GM10847 (cell line): Measurements from ENCODE around the gene ZNF219.
A peak's percentile ranks its signal among the peaks of the same experiment; 100 is the strongest.

Experiments used
- POLR2A ChIP-seq: IDR thresholded peaks from 2 replicates; pipeline ENCODE4 v1.6.1; 2011; ENCODE audit not compliant: insufficient read length; ENCODE audit errors: extremely low read depth

ZNF219 gene

DNA sequence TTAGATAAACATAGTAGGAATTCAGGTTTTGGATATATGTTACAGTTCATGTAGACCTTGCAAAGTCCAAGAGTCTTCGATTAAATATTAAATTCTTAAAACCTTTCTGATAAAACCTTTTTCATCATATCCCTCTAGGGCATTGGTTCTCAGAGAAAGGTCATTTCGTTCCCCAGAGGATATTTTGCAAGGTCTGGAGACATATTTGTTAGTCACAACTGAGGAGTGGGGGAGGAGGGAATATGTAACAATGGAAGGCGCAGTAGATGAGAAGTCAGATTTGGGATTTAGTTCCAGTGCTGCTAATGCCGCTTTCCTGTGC lies 7.7 kb upstream of the ZNF219 start:
- TF ChIP-seq POLR2A: no peak

DNA sequence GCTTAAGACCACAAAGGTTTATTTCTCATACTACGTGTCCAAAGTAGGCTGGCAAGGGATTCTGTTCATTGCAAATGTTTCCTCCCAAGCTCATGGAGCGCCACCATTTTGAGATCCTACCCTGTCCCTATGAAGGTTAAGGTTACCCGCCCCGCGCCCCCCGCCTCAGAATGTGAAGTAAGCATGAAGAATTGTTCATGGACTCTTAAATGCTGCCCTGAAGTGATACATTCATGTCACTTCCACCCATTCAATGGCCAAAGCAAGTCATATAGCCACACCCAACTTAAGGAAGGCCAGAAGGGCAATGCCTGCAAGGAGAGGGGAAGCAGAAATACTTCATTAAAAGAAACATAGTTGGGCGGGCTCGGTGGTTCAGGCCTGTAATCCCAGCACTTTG lies 6.6 kb upstream of the ZNF219 start:
- TF ChIP-seq POLR2A: no peak

DNA sequence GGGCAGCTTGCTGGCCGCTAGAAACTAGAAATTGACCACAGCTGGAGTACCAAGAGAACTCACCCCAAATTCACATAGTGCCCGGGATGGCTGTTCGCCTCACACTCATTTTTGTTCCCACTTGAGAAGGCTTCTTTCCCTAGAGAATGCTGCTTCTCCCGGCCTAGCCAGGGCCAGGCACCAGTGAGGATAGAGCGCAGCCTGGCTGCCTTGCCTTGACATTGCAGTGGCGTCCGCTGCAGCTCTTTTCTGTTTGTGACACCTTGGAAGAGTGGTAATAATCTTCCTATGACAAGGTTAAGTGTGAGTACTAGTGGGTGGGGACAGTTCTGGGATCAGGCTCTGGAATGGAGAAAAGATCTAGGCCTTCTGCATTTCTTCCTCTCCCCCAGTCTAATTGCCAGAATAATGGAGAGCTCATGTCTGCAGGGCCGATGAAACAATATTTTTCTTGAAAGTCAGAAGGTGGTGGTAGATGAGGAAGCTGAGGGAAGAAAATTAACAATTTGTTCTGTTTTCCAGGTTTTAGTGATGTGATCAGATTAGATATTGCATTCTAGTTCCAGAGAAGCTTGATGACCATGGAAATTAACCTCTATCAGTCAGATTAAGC lies 6.1 kb upstream of the ZNF219 start:
- TF ChIP-seq POLR2A: no peak

GRCh38 chr14:21103710-21104447 lies 5.4 kb upstream of the ZNF219 start:
- peak; percentile 89 for TF ChIP-seq POLR2A

DNA sequence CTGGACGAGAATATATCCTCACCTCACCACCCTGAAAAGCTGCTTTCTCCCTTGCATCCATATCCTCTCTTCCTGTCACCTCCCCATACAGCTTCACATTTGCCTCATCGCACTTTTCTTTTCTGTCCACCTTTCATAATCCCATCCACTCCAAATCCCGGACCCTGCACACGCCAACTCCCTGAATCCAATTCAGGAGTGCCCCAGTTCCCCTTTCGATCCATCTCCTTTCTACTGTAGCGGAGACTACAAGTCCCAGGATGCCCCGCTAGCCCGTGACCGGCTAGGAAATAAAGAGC lies 4.9 kb upstream of the ZNF219 start:
- no peak for TF ChIP-seq POLR2A

DNA sequence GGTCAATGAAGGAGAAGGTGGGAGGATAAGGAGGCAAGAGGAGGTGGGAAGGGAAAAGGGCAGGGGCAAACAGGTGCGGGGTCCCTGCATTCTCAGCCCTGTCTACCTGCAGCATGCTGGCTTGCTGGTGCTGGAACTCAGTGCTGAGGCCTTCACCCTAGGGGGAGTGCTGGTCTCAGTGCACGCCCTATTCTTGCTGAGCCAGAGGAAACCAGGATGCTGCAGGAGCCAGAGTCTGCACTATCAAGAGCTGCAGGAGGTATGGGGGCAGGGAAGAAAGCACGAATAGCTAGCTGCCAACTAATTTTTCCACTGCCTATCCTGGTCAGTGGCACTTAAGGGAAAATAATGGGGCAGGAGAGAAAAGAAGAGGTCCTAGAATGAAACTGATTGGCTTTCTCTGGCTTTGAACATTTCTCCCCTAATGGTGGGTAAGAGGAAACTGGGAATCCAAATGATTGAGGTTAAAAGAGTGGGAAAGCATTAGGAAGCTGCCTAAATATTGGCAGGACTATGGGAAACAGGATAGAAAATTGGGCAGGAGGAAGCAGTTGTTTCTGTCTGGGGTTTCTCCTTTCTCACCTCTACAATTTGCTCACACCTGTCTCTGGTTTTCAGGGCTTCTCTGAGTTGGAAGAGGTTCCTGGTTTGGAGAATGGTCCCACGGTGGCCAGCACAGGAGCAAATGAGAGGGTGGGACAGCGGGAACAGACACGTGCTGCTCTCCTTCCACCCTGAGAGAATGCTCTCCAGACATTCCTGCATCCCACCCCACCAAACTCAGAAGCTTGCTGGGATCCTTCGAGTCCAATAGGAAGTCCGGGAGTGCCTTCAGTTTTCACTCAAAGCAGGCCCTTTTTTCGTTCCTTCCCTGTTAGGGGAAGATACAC lies 4.3 kb upstream of the ZNF219 start:
- no peak for TF ChIP-seq POLR2A

DNA sequence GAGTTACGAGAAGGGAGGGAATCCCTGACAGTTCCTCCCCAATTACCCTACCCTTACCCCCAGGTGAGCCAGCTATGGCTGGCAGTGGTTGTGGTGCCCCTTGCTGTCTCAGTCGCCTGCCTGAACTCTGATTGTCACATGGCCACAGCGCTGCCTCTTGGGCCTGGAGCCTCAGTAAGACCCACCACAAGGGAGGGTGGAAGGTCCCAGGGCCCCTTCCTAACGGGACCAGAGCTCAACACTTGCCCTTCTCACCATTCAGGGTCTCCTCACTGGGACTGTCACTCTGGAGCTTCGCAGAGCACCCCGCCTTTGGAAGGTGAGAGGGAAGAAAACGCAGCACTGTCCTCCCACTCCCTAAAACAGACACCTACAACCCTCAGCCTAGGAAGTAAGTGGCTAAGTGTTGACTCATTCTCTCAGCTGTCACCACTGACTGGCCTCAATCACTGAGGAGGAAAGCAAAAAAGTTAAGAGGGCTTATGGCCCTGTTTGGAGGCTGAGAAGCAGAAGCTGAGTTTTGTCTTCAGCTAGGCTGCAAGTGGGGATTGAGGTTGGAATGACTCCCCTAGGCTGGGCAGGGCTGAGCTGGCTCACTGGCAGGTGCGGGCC lies 3.5 kb upstream of the ZNF219 start:
- no peak for TF ChIP-seq POLR2A

DNA sequence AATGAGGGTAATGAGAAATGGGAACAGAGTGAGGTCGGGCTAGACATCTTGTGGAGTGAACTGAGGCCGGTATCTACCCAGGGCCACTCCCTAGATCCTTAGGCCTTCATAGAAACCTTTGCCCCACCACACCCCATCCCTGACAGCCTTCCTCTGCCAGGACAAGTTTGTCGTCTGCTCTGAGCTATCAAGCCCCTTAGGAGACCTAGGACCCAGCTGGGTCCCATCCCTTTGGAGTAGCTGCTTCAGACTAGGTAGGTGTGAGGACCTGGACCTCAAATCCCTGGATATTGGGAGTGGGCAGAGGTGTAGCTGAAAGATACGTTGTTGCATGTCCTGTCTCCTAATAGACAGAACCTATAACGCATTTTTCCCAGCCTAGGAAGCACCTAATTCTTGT lies 2.5 kb upstream of the ZNF219 start, which contains the start of gene TMEM253:
TMEM253 (plus strand) TSS at position 136 of the 400 bp plus-strand sequence. CDS start 278 bp downstream, outside the sequence.
- TF ChIP-seq POLR2A: no peak

GRCh38 chr14:21099596-21099985 lies 1.1 kb upstream of the ZNF219 start:
- TF ChIP-seq POLR2A: no peak

- no peak for TF ChIP-seq POLR2A
Observed at GRCh38 chr14:21098892-21099595, 589 bp upstream of the ZNF219 start.

- no peak for TF ChIP-seq POLR2A
Observed at GRCh38 chr14:21097636-21098075, 799 bp downstream of the ZNF219 start.

- TF ChIP-seq POLR2A: no peak
Observed at GRCh38 chr14:21096978-21097635, 1.3 kb downstream of the ZNF219 start.

DNA sequence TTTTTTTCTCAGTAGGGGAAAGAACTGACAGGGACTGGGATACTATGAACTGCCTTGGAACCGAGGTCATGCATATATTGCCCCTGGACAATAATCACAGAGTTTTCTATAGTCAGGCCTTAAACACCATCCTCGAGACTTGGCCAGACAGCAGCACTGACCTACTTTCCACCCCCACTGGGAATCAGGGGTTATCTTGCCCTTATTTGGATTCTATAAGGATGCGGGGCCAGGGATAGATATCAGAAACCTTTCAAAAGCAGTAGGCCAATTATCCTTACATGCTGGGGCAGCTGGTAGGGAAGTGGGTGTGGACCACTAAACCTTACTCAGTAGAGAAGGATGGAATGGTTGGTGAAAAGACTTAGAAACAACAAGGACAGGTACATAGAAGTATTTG lies 2.0 kb downstream of the ZNF219 start:
- TF ChIP-seq POLR2A: no peak

DNA sequence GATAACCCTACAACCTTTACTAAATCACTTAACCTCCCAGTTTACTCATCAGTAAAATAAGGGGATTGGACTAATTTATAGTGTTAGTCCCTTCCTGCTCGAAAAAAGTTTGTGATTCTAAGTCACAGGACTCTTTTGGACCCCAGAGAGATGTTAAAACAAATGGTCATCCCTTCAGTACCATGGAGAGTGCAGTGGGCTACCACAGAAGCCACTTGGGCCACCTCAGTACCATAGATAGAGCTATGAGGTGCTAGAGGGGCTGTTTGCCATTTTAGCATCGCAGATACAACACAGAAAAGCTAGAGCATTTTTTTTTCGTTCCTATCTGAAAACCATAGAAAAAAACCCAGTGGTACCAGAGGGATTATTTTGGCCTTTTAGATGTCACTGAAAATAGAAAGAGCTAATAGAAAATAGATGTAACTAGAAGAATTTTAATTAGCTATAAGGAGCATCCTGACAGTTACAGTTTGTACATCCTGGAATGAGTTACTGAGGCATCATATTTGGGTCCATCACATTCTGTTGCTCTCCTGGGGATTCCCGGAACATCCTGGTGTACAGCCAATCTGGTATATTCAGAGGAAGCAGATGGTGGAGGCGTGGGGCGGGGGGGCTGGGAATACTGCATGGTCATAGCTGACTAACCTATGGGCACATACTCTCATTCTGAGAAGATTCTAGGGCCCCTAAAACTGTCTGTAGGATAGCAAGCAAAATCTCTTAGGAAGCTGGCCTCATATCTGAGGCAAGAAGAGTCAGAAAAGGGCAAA lies 2.8 kb downstream of the ZNF219 start:
- no peak for TF ChIP-seq POLR2A
